ENCODE data around the gene ECI1. TPM values are rescaled to one million over a fixed set of nuclear protein-coding genes. Genes with fewer than 3 reads are reported as not detected.

ECI1 gene
- total and polyA plus RNA-seq, 2 of the 4 experiments (the other 2 are of a cell fraction), result 20.3 to 30.1 TPM

DNA sequence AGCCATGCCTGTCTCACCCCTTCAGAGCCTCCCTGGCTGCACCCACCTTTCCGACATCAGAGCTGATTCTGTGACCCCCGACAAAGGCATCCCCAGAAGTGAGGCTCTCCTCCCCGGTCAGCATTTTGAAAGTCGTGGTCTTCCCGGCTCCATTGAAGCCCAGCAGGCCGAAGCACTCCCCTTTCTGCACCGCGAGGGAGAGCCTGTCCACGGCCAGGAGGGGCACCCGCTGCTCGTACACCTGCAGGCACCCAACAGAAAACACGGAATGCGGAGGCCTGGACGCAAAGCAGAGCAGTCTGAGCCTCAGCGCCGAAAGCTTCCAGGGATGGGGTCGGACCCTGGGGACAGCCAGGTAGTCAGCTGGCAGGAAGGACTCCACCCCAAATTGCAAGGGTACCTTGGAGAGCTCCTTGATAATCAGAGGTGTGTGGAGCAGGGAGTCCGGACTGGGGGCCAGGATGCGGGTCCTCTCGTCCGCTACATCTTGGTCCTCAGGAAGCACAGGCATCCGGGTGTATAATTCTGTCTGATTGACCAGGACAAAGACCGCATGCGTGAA is 29.7 kb upstream of the ECI1 start:
- H3K27ac ChIP-seq (ENCODE audit: insufficient read depth, low read length), result no peak overlapping the region
- H3K4me2 ChIP-seq (ENCODE audit: low read depth, low read length), result no peak overlapping the region
- H3K9me1 ChIP-seq (ENCODE audit: insufficient read depth, low read length), result no peaks in the 10 kb centered on the region
- no peak overlapping the region for H2BK20ac ChIP-seq (ENCODE audit: low read depth, low read length)
- no peak for ATAC-seq (ENCODE audit: low read depth)
- no peak overlapping the region for H2AFZ ChIP-seq (replicated peaks; ENCODE audit: low read length, poor library complexity)
- CTCF ChIA-PET, result no interaction called here
- no TSS peak for BruUV-seq (replicated peaks)
- no peak overlapping the region for H3K4ac ChIP-seq (ENCODE audit: low read depth, low read length)
- H4K91ac ChIP-seq (ENCODE audit: insufficient read depth, low read depth, low read length), result no peak overlapping the region
- no peak for DNase-seq
- H3K4me3 ChIP-seq (ENCODE audit: insufficient read depth, low read depth, low read length), result no peak overlapping the region
- 76% methylated on average over 14 of the region's 24 CpGs; no CpG with 5 or more reads in 1 of the 2 experiments for WGBS, 2 experiments (ENCODE audit: extremely low coverage in 2 of 2, insufficient read length in 1 of 2)
- H4K20me1 ChIP-seq (ENCODE audit: insufficient read depth, low read length), result no peaks in the 10 kb centered on the region
- peaks cover 37% of the 10 kb centered on the region for H3K27me3 ChIP-seq (ENCODE audit: control insufficient read depth, insufficient read depth, low read length)
- no peaks in the 10 kb centered on the region for H3K9me3 ChIP-seq (ENCODE audit: control insufficient read depth, insufficient read depth, low read length)
- no peaks in the 10 kb centered on the region for H3K79me1 ChIP-seq (ENCODE audit: low read depth in 1 of 2, low read length in 2 of 2)
- no peak overlapping the region for H2BK15ac ChIP-seq (ENCODE audit: low read depth, low read length)
- H2BK5ac ChIP-seq (ENCODE audit: low read depth, low read length, poor library complexity, severe bottlenecking), result no peak overlapping the region
- intact Hi-C loops (cut with micrococcal nuclease), result no loop called here
- no peak overlapping the region for H2AK5ac ChIP-seq (ENCODE audit: low read depth, low read length)
- no peak for TF ChIP-seq CHD1 (IDR thresholded peaks at IDR 0.05; ENCODE audit: low read depth, low read length)
- TF ChIP-seq, protein P1, sequence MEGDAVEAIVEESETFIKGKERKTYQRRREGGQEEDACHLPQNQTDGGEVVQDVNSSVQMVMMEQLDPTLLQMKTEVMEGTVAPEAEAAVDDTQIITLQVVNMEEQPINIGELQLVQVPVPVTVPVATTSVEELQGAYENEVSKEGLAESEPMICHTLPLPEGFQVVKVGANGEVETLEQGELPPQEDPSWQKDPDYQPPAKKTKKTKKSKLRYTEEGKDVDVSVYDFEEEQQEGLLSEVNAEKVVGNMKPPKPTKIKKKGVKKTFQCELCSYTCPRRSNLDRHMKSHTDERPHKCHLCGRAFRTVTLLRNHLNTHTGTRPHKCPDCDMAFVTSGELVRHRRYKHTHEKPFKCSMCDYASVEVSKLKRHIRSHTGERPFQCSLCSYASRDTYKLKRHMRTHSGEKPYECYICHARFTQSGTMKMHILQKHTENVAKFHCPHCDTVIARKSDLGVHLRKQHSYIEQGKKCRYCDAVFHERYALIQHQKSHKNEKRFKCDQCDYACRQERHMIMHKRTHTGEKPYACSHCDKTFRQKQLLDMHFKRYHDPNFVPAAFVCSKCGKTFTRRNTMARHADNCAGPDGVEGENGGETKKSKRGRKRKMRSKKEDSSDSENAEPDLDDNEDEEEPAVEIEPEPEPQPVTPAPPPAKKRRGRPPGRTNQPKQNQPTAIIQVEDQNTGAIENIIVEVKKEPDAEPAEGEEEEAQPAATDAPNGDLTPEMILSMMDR (conservative IDR thresholded peaks at IDR 0.05; ENCODE audit: low read depth, low read length), result no peak
- TF ChIP-seq, protein P2, sequence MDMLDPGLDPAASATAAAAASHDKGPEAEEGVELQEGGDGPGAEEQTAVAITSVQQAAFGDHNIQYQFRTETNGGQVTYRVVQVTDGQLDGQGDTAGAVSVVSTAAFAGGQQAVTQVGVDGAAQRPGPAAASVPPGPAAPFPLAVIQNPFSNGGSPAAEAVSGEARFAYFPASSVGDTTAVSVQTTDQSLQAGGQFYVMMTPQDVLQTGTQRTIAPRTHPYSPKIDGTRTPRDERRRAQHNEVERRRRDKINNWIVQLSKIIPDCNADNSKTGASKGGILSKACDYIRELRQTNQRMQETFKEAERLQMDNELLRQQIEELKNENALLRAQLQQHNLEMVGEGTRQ (IDR thresholded peaks at IDR 0.05; ENCODE audit: low read depth, low read length), result no peak
- no peak for TF ChIP-seq NFE2L2 (IDR thresholded peaks at IDR 0.05; ENCODE audit: low read depth, low read length)
- no peak for TF ChIP-seq CEBPB (IDR thresholded peaks at IDR 0.05; ENCODE audit: low read depth, low read length)
- no peak for TF ChIP-seq MXI1 (IDR thresholded peaks at IDR 0.05; ENCODE audit: borderline replicate concordance, low read depth, low read length)
- no peak for TF ChIP-seq BHLHE40 (IDR thresholded peaks at IDR 0.05; ENCODE audit: low read depth, low read length)
- no peak for TF ChIP-seq RCOR1 (IDR thresholded peaks at IDR 0.05; ENCODE audit: insufficient replicate concordance, low read length)
- no peak for TF ChIP-seq FOS (IDR thresholded peaks at IDR 0.05; ENCODE audit: low read depth, low read length)
- no peak for TF ChIP-seq POLR2A (IDR thresholded peaks at IDR 0.05; ENCODE audit: low read depth, low read length)
- TF ChIP-seq RAD21 (IDR thresholded peaks at IDR 0.05; ENCODE audit: low read length), result no peak
- TF ChIP-seq, protein P3, sequence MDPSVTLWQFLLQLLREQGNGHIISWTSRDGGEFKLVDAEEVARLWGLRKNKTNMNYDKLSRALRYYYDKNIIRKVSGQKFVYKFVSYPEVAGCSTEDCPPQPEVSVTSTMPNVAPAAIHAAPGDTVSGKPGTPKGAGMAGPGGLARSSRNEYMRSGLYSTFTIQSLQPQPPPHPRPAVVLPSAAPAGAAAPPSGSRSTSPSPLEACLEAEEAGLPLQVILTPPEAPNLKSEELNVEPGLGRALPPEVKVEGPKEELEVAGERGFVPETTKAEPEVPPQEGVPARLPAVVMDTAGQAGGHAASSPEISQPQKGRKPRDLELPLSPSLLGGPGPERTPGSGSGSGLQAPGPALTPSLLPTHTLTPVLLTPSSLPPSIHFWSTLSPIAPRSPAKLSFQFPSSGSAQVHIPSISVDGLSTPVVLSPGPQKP (IDR thresholded peaks at IDR 0.05; ENCODE audit: borderline replicate concordance, low read depth, low read length), result no peak
- TF ChIP-seq MAFK (IDR thresholded peaks at IDR 0.05; ENCODE audit: low read depth, low read length), result no peak
- no peak for TF ChIP-seq MAZ (IDR thresholded peaks at IDR 0.05; ENCODE audit: borderline replicate concordance, low read depth, low read length)
- no peak for TF ChIP-seq SMC3 (IDR thresholded peaks at IDR 0.05; ENCODE audit: low read depth, low read length)
- TF ChIP-seq RFX5 (IDR thresholded peaks at IDR 0.05; ENCODE audit: low read depth, low read length), result no peak
- no peak overlapping the region for H3K9ac ChIP-seq (ENCODE audit: low read depth, low read length)
- H3K14ac ChIP-seq (replicated peaks; ENCODE audit: low read depth, low read length), result no peak overlapping the region
- no peak overlapping the region for H4K5ac ChIP-seq (ENCODE audit: low read depth, low read length)
- no peaks in the 10 kb centered on the region for H3K4me1 ChIP-seq (ENCODE audit: control insufficient read depth, insufficient read depth, low read length)
- H2BK120ac ChIP-seq (ENCODE audit: low read depth, low read length), result no peak overlapping the region
- H3K36me3 ChIP-seq (ENCODE audit: control insufficient read depth, insufficient read depth, low read length), result no peaks in the 10 kb centered on the region
- H3K23ac ChIP-seq (ENCODE audit: low read depth, low read length), result no peak overlapping the region
- no peak overlapping the region for H4K8ac ChIP-seq (ENCODE audit: low read depth in 2 of 2, low read length in 2 of 2)
- H3K56ac ChIP-seq (ENCODE audit: extremely low read depth, insufficient read depth, low read length), result no peak overlapping the region
- dilution Hi-C loops (cut with HindIII; ENCODE audit: low sequenced_read_pairs, unreplicated experiment), result no loop called here
- H2AK9ac ChIP-seq (replicated peaks; ENCODE audit: low read depth, low read length, poor library complexity), result no peak overlapping the region
- in situ Hi-C loops (cut with MboI; ENCODE audit: low sequenced_read_pairs), result no loop called here
- POLR2A ChIA-PET (ENCODE audit: unreplicated experiment), result no interaction called here
- no peak overlapping the region for H3K18ac ChIP-seq (ENCODE audit: low read depth, low read length)

All from IMR-90 (cell line).